GM12878 (cell line): ENCODE results near the gene QSOX2. TPM values are rescaled to one million over a fixed set of nuclear protein-coding genes. Genes with fewer than 3 reads are reported as not detected.

Source experiments
- ATAC-seq: fragments of 200-7000 bp; cut with Tn5 transposase; 3 replicates; pipeline ENCODE4 v1.9.1; 2020; ENCODE audit warnings: mild to moderate bottlenecking, moderate library complexity
- BruUV-seq: library from RNA; stranded (reverse); fragments of 400-500 nt; replicated peaks from 2 replicates; lab custom pipeline; 2021; lab: Mats Ljungman, UMichigan
- CTCF ChIA-PET: fragments of 300-600 bp; sonication (Branson Sonifier 250); formaldehyde crosslinking; extraction: SDS; loops from one replicate; lab custom pipeline; 2021; ENCODE audit warnings: inconsistent platforms; lab: Yijun Ruan, JAX
- POLR2A ChIA-PET: fragments of 350-600 bp; formaldehyde crosslinking; extraction: SDS; loops from one replicate; lab custom pipeline; 2021; ENCODE audit warnings: inconsistent platforms; lab: Charles Lee
- RAD21 ChIA-PET: fragments of 300-600 bp; sonication (Branson Sonifier 250); formaldehyde crosslinking; loops from one replicate; lab custom pipeline; 2023; ENCODE audit warnings: antibody characterized with exemption; ENCODE audit not compliant: unreplicated experiment; lab: Charles Lee
- SMC1A ChIA-PET: fragments of 300-600 bp; sonication (Branson Sonifier 250); formaldehyde crosslinking; loops from one replicate; lab custom pipeline; 2023; ENCODE audit not compliant: unreplicated experiment, uncharacterized antibody; lab: Charles Lee
- DNase-seq: peaks from one replicate; pipeline ENCODE4 v3.0.0-alpha.2; 2011; ENCODE audit warnings: low read depth, low spot score
- FAIRE-seq: peaks from 3 replicates; lab custom pipeline; 2011; peaks lifted over from hg19 to GRCh38; lab: Jason Lieb, UNC
- H2AFZ ChIP-seq: 2 replicates; pipeline ENCODE4 v1.6.0; 2011; ENCODE audit warnings: low read depth, low read length, control low read depth; ENCODE audit not compliant: control insufficient read depth
- H3K27ac ChIP-seq: 2 replicates; pipeline ENCODE4 v1.5.1; 2011; ENCODE audit warnings: control low read depth; ENCODE audit not compliant: control insufficient read depth, insufficient read depth
- H3K27me3 ChIP-seq, 2 experiments: replicated peaks in 1 of 2; 2 replicates each; pipeline versions ENCODE4 v1.6.0 to v1.6.1; 2011; ENCODE audit warnings: low read length in 1 of 2; ENCODE audit not compliant: control insufficient read depth in 2 of 2, insufficient read depth in 2 of 2
- H3K36me3 ChIP-seq, 2 experiments: 2 replicates each; pipeline ENCODE4 v1.5.1; 2011; ENCODE audit warnings: low read length in 1 of 2; ENCODE audit not compliant: control insufficient read depth in 2 of 2, insufficient read depth in 2 of 2
- H3K4me1 ChIP-seq: 2 replicates; pipeline ENCODE4 v1.6.1; 2011; ENCODE audit warnings: mild to moderate bottlenecking, low read length, moderate library complexity, mixed read lengths; ENCODE audit not compliant: control insufficient read depth, insufficient read depth
- H3K4me2 ChIP-seq: 2 replicates; pipeline ENCODE4 v1.6.0; 2011; ENCODE audit warnings: control low read depth; ENCODE audit not compliant: control insufficient read depth, insufficient read depth
- H3K4me3 ChIP-seq: fragments of 200-600 bp; sonication (generic); 2 replicates; pipeline ENCODE4 v1.5.1; 2016
- H3K79me2 ChIP-seq: 2 replicates; pipeline ENCODE4 v1.6.0; 2011; ENCODE audit warnings: low read length; ENCODE audit not compliant: control insufficient read depth, insufficient read depth
- H3K9ac ChIP-seq: 2 replicates; pipeline ENCODE4 v1.8.0; 2011; ENCODE audit warnings: low read length, control low read depth, mixed read lengths; ENCODE audit not compliant: control insufficient read depth, insufficient read depth
- H3K9me3 ChIP-seq: replicated peaks from 3 replicates; pipeline ENCODE4 v1.5.1; 2011; ENCODE audit warnings: mild to moderate bottlenecking, low read length; ENCODE audit not compliant: control insufficient read depth, insufficient read depth
- H4K20me1 ChIP-seq: 2 replicates; pipeline ENCODE4 v1.6.0; 2011; ENCODE audit not compliant: control insufficient read depth, insufficient read depth
- ATF7 ChIP-seq: fragments of 450-650 bp; IDR thresholded peaks from 2 replicates; pipeline ENCODE4 v1.6.1; 2016; ENCODE audit warnings: low read depth, mild to moderate bottlenecking
- CTCF ChIP-seq, 3 experiments: IDR thresholded peaks in 2 of 3; conservative IDR thresholded peaks in 1 of 3; 2 replicates each; pipeline ENCODE4 v1.5.1; 2011; ENCODE audit warnings: low read depth in 3 of 3, low read length in 3 of 3, mild to moderate bottlenecking in 3 of 3, control low read depth in 2 of 3, moderate library complexity in 2 of 3, inconsistent platforms in 1 of 3, mixed read lengths in 1 of 3; ENCODE audit not compliant: control insufficient read depth in 2 of 3, insufficient read depth in 1 of 3; ENCODE audit errors: extremely low read depth in 1 of 3
- EGR1 ChIP-seq, 2 experiments: IDR thresholded peaks; 1 replicate in 1 of 2; 2 replicates in 1 of 2; pipeline ENCODE4 v1.6.1; 2011 to 2012; ENCODE audit warnings: low read depth in 2 of 2, low read length in 2 of 2, borderline replicate concordance in 1 of 2, mild to moderate bottlenecking in 1 of 2, moderate library complexity in 1 of 2
- ESRRA ChIP-seq: IDR thresholded peaks from 2 replicates; pipeline ENCODE4 v1.6.1; 2012; ENCODE audit warnings: mild to moderate bottlenecking, low read length, improper control_type of control experiment
- HDAC6 ChIP-seq: fragments of 200-600 bp; sonication (generic); IDR thresholded peaks from one replicate; pipeline ENCODE4 v1.8.0; 2017; ENCODE audit warnings: antibody characterized with exemption; ENCODE audit not compliant: unreplicated experiment
- HSF1 ChIP-seq: fragments of 150-350 bp; IDR thresholded peaks from 2 replicates; pipeline ENCODE4 v1.6.1; 2014; ENCODE audit warnings: mild to moderate bottlenecking, low read depth, low read length
- KLF5 ChIP-seq: fragments of 450-650 bp; IDR thresholded peaks from 2 replicates; pipeline ENCODE4 v1.6.1; 2014; ENCODE audit warnings: mild to moderate bottlenecking; ENCODE audit not compliant: partially characterized antibody
- MAX ChIP-seq: IDR thresholded peaks from 2 replicates; pipeline ENCODE4 v1.6.1; 2012; ENCODE audit warnings: low read depth, low read length, improper control_type of control experiment
- MYB ChIP-seq: fragments of 150-350 bp; IDR thresholded peaks from 2 replicates; pipeline ENCODE4 v1.6.1; 2014; ENCODE audit warnings: mild to moderate bottlenecking, low read depth, low read length, borderline replicate concordance
- NBN ChIP-seq: fragments of 450-650 bp; IDR thresholded peaks from 2 replicates; pipeline ENCODE4 v1.6.1; 2016
- PAX5 ChIP-seq: IDR thresholded peaks from 2 replicates; pipeline ENCODE4 v1.6.1; 2011; ENCODE audit warnings: low read depth, low read length, borderline replicate concordance
- PKNOX1 ChIP-seq: fragments of 450-650 bp; IDR thresholded peaks from 2 replicates; pipeline ENCODE4 v1.6.1; 2016; ENCODE audit warnings: mild to moderate bottlenecking
- PML ChIP-seq: IDR thresholded peaks from 2 replicates; pipeline ENCODE4 v1.6.1; 2012; ENCODE audit warnings: low read length, inconsistent platforms
- SIN3A ChIP-seq: IDR thresholded peaks from 2 replicates; pipeline ENCODE4 v1.6.1; 2012; ENCODE audit warnings: low read depth, low read length, improper control_type of control experiment
- SREBF2 ChIP-seq: IDR thresholded peaks from 2 replicates; pipeline ENCODE4 v1.6.1; 2012; ENCODE audit warnings: mild to moderate bottlenecking, low read length
- TCF12 ChIP-seq: IDR thresholded peaks from 2 replicates; pipeline ENCODE4 v1.6.1; 2011; ENCODE audit warnings: low read depth, mild to moderate bottlenecking, low read length
- WRNIP1 ChIP-seq: IDR thresholded peaks from 2 replicates; pipeline ENCODE4 v1.6.1; 2011; ENCODE audit warnings: low read depth, low read length, improper control_type of control experiment, borderline replicate concordance
- ZBED1 ChIP-seq: IDR thresholded peaks from 2 replicates; pipeline ENCODE4 v1.6.1; 2016; ENCODE audit warnings: borderline replicate concordance
- ZNF217 ChIP-seq: fragments of 450-650 bp; IDR thresholded peaks from 2 replicates; pipeline ENCODE4 v1.6.1; 2017; ENCODE audit warnings: antibody characterized with exemption, mild to moderate bottlenecking
- WGBS: methylation state at CpG from one replicate; pipeline ENCODE4 v1.1.6; 2016; ENCODE audit warnings: low lambda C conversion rate; ENCODE audit not compliant: insufficient replicate concordance, insufficient coverage; ENCODE audit errors: missing lambda C conversion rate; 5-methylcytosine and 5-hydroxymethylcytosine counted together
- in situ Hi-C: fragments of 300-500 bp; cut with MboI; formaldehyde crosslinking; loops from 9 replicates; pipeline ENCODE4 v1.14.3; 2018; ENCODE audit warnings: mixed read lengths
- intact Hi-C: fragments of 100-400 bp; cut with micrococcal nuclease; formaldehyde crosslinking; loops from one replicate; pipeline ENCODE4 v1.14.2; 2022; ENCODE audit not compliant: unreplicated experiment
- polyA plus RNA-seq, 11 experiments: library from polyadenylated mRNA; depleted of rRNA in 4 of 11; unstranded in 6 of 11; stranded (reverse) in 5 of 11; fragments of >200 nt; fragmentation: Nextera tagmentation in 4 of 11; fragmentation: Illumina TruSeq in 1 of 11; extraction: Ambion mirVana in 4 of 11; extraction: Trizol in 1 of 11; gene quantifications; 1 replicate in 1 of 11; 2 replicates in 10 of 11; pipeline versions ENCODE4 v1.2.1 to v1.2.3, GENCODE V29; 2011 to 2016; ENCODE audit warnings: inconsistent platforms in 2 of 11, missing spikeins in 2 of 11, low read depth in 1 of 11
- total RNA-seq, 4 experiments: library from RNA; depleted of rRNA in 3 of 4; stranded (reverse); fragments of >200 nt in 3 of 4; fragmentation: Illumina TruSeq in 1 of 4; extraction: Trizol in 1 of 4; gene quantifications; 2 replicates each; pipeline versions ENCODE4 v1.2.1 to v1.2.3, GENCODE V29; 2013 to 2021

The QSOX2 gene
- total and polyA plus RNA-seq, 10 of the 15 experiments (the other 5 are each of a cell fraction or from before 2014, with no cell fraction given): 0.34 to 16.1 (median 8.2) TPM

DNA sequence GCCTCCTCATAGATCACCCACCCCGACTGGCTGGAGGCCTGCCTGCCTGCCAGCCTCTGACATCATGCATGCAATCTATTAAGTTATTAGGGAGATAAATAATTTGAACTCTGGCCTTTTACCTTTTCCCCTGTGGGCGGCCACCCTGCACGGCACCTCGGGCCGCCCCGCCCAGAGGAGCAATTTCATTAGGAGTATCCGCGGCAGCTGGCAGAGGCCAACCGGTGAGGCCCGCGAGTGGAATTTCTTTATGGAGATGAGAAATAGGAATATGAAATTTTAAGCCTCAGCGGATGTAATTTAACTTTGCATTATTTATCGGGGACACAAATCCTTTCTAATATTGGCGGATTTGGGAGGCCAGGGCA lies 63.2 kb downstream of the QSOX2 start:
- ChIA-PET POLR2A (no interaction called here), CTCF (interaction anchor here (0.6 kb wide), 1 partner anchor 331 kb away, joined by 3 read pairs; no protein-coding TSS in a partner anchor), SMC1A (no interaction called here), RAD21 (no interaction called here)
- Histone ChIP-seq H3K27me3 (no peaks in the 10 kb centered on the region; a peak in 1 of 4 replicates), H3K79me2 (no peaks in the 10 kb centered on the region), H3K4me1 (no peaks in the 10 kb centered on the region), H3K9me3 (no peaks in the 10 kb centered on the region), H3K4me3 (no peak overlapping the region), H3K27ac (no peak overlapping the region), H2AFZ (no peak overlapping the region), H3K4me2 (no peak overlapping the region), H3K9ac (no peak overlapping the region), H4K20me1 (no peaks in the 10 kb centered on the region), H3K36me3 (no peaks in the 10 kb centered on the region)
- 50% methylated on average over 14 of the region's 14 CpGs for WGBS
- ATAC-seq: no peak
- no peak for DNase-seq
- intact Hi-C loops: no loop called here
- no peak for FAIRE-seq
- TF ChIP-seq HDAC6 (no peak), ESRRA (no peak), KLF5 (no peak), WRNIP1 (no peak), SREBF2 (no peak), ATF7 (no peak), PKNOX1 (no peak), EGR1 (IDR thresholded peaks at IDR 0.05; ENCODE audit: borderline replicate concordance in 1 of 2, low read depth in 2 of 2, low read length in 2 of 2) (no peak), ZNF217 (no peak), HSF1 (no peak), NBN (no peak), MAX (no peak), PML (no peak), TCF12 (no peak), PAX5 (no peak), SIN3A (no peak), MYB (no peak), CTCF (IDR thresholded peaks at IDR 0.05 in 2 of 3, conservative IDR thresholded peaks at IDR 0.05 in 1 of 3; ENCODE audit: control insufficient read depth in 2 of 3, extremely low read depth in 1 of 3, insufficient read depth in 1 of 3, low read depth in 3 of 3, low read length in 3 of 3) (no peak), ZBED1 (no peak)
- no TSS peak for BruUV-seq
- in situ Hi-C loops: no loop called here
